PC-3 (cell line): Measurements from ENCODE around the gene STUM. TPM values are rescaled to one million over a fixed set of nuclear protein-coding genes. Genes with fewer than 3 reads are reported as not detected.

Experiments used
- ATAC-seq: fragments of 200-7000 bp; cut with Tn5 transposase; 2 replicates; pipeline ENCODE4 v1.9.1; 2020; ENCODE audit warnings: mild to moderate bottlenecking, moderate library complexity
- BruUV-seq: library from RNA; stranded (reverse); fragments of 400-500 nt; replicated peaks from 2 replicates; lab custom pipeline; 2021; lab: Mats Ljungman, UMichigan
- CTCF ChIA-PET: fragments of 300-600 bp; sonication (Branson Sonifier 250); formaldehyde crosslinking; loops from one replicate; lab custom pipeline; 2022; ENCODE audit warnings: antibody characterized with exemption; lab: Charles Lee
- POLR2A ChIA-PET: fragments of 300-600 bp; sonication (Branson Sonifier 250); formaldehyde crosslinking; loops from one replicate; lab custom pipeline; 2022; ENCODE audit warnings: antibody characterized with exemption; ENCODE audit not compliant: unreplicated experiment; lab: Charles Lee
- DNase-seq: peaks from one replicate; pipeline ENCODE4 v3.0.0-alpha.2; 2015
- H2AFZ ChIP-seq: fragments of 300-600 bp; sonication (generic); 2 replicates; pipeline ENCODE4 v1.6.0; 2016; ENCODE audit warnings: antibody characterized with exemption, low read length
- H3F3A ChIP-seq: fragments of 300-600 bp; sonication (generic); one replicate; pipeline ENCODE4 v1.6.0; 2017; ENCODE audit warnings: antibody characterized with exemption, low read length, control low read depth, mild to moderate bottlenecking; ENCODE audit not compliant: unreplicated experiment
- H3K27ac ChIP-seq: fragments of 300-600 bp; sonication (generic); 2 replicates; pipeline ENCODE4 v1.5.1; 2016; ENCODE audit warnings: mild to moderate bottlenecking, low read length
- H3K27me3 ChIP-seq: fragments of 300-600 bp; sonication (generic); 2 replicates; pipeline ENCODE4 v1.6.1; 2016; ENCODE audit warnings: low read length, mixed read lengths
- H3K36me3 ChIP-seq: fragments of 300-600 bp; sonication (generic); 2 replicates; pipeline ENCODE4 v1.6.1; 2016; ENCODE audit warnings: low read depth, mixed run types, low read length, mixed read lengths
- H3K4me1 ChIP-seq: fragments of 300-600 bp; sonication (generic); 2 replicates; pipeline ENCODE4 v1.5.1; 2016; ENCODE audit warnings: low read length; ENCODE audit not compliant: insufficient read depth
- H3K4me2 ChIP-seq: fragments of 300-600 bp; sonication (generic); 2 replicates; pipeline ENCODE4 v1.6.0; 2016; ENCODE audit warnings: low read length
- H3K4me3 ChIP-seq: fragments of 300-600 bp; sonication (generic); 2 replicates; pipeline ENCODE4 v1.5.1; 2016; ENCODE audit warnings: mild to moderate bottlenecking, low read length, mixed read lengths
- H3K79me2 ChIP-seq: fragments of 300-600 bp; sonication (generic); 2 replicates; pipeline ENCODE4 v1.6.1; 2017; ENCODE audit warnings: low read length, mixed read lengths
- H3K9ac ChIP-seq: fragments of 300-600 bp; sonication (generic); 2 replicates; pipeline ENCODE4 v1.6.0; 2016; ENCODE audit warnings: mild to moderate bottlenecking, low read length
- H3K9me2 ChIP-seq: fragments of 300-600 bp; sonication (generic); replicated peaks from 2 replicates; pipeline ENCODE4 v1.6.1; 2016; ENCODE audit warnings: mixed run types, low read length, mixed read lengths
- H3K9me3 ChIP-seq: fragments of 300-600 bp; sonication (generic); 2 replicates; pipeline ENCODE4 v1.6.1; 2016; ENCODE audit warnings: low read length, mixed read lengths
- H4K20me1 ChIP-seq: fragments of 300-600 bp; sonication (generic); 2 replicates; pipeline ENCODE4 v1.6.1; 2016; ENCODE audit warnings: low read length, mixed read lengths
- CTCF ChIP-seq: fragments of 300-600 bp; sonication (generic); conservative IDR thresholded peaks from 2 replicates; pipeline ENCODE4 v1.5.1; 2017; ENCODE audit warnings: antibody characterized with exemption, low read depth, mild to moderate bottlenecking, low read length
- EZH2 ChIP-seq: fragments of 300-600 bp; sonication (generic); IDR thresholded peaks from one replicate; pipeline ENCODE4 v1.6.1; 2017; ENCODE audit warnings: antibody characterized with exemption, mild to moderate bottlenecking, low read length; ENCODE audit not compliant: unreplicated experiment
- EZH2phosphoT487 ChIP-seq: fragments of 300-600 bp; sonication (generic); IDR thresholded peaks from 2 replicates; pipeline ENCODE4 v1.6.1; 2018; ENCODE audit warnings: mild to moderate bottlenecking, antibody characterized with exemption, low read length, borderline replicate concordance
- intact Hi-C: fragments of 100-400 bp; cut with micrococcal nuclease; formaldehyde crosslinking; loops from 2 replicates; pipeline ENCODE4 v1.9.0; 2023
- total RNA-seq: library from RNA; depleted of rRNA; stranded (reverse); fragments of >200 nt; gene quantifications from 2 replicates; pipeline ENCODE4 v1.2.3, GENCODE V29; 2014

STUM gene
- total RNA-seq, 1 experiment from 2014 or later = 0.58 TPM

- Histone ChIP-seq H2AFZ (no peak overlapping the region), H3K9ac (no peak overlapping the region), H3K27ac (no peak overlapping the region), H3K9me3 (no peaks in the 10 kb centered on the region), H3K4me1 (no peaks in the 10 kb centered on the region), H3F3A (no peaks in the 10 kb centered on the region), H3K9me2 (no peaks in the 10 kb centered on the region), H3K36me3 (no peaks in the 10 kb centered on the region), H3K4me2 (no peak overlapping the region), H3K27me3 (peaks cover 20% of the 10 kb centered on the region), H4K20me1 (no peaks in the 10 kb centered on the region), H3K4me3 (no peak overlapping the region), H3K79me2 (no peaks in the 10 kb centered on the region)
- no peak for DNase-seq
- intact Hi-C loops = no loop called here
- TF ChIP-seq EZH2phosphoT487 (no peak), EZH2 (no peak), CTCF (no peak)
- ChIA-PET POLR2A (interaction anchor here (0.6 kb wide), 1 partner anchor 14 kb away, joined by 9 read pairs; no protein-coding TSS in a partner anchor), CTCF (no interaction called here)
- no TSS peak for BruUV-seq
- ATAC-seq = no peak
These were observed 35.6 kb downstream of the STUM start for GRCh38 chr1:226584164-226584563.

- no peaks in the 10 kb centered on the region for H3K9me2 ChIP-seq
These were observed 37.6 kb downstream of the STUM start for GRCh38 chr1:226586116-226586515.

More at GRCh38 chr1:226586116-226586515, 37.6 kb downstream of the STUM start:
- H3K36me3 ChIP-seq = no peaks in the 10 kb centered on the region
- intact Hi-C loops = no loop called here
- no peak for ATAC-seq
- ChIA-PET CTCF (no interaction called here), POLR2A (no interaction called here)
- no peak overlapping the region for H3K4me3 ChIP-seq
- H3F3A ChIP-seq = no peaks in the 10 kb centered on the region
- TF ChIP-seq EZH2 (no peak), CTCF (no peak), EZH2phosphoT487 (no peak)
- H3K27ac ChIP-seq = no peak overlapping the region
- H3K9me3 ChIP-seq = no peaks in the 10 kb centered on the region
- H4K20me1 ChIP-seq = no peaks in the 10 kb centered on the region
- DNase-seq = no peak
- H3K4me1 ChIP-seq = no peaks in the 10 kb centered on the region
- H3K79me2 ChIP-seq = no peaks in the 10 kb centered on the region
- BruUV-seq = no TSS peak
- peaks cover 29% of the 10 kb centered on the region for H3K27me3 ChIP-seq
- no peak overlapping the region for H3K9ac ChIP-seq
- no peak overlapping the region for H3K4me2 ChIP-seq
- no peak overlapping the region for H2AFZ ChIP-seq
